GM12872 (cell line): Measurements from ENCODE around the gene AIFM3.

Experiments
- TF ChIP-seq, protein P1 (sequence below): IDR thresholded peaks from 3 replicates; pipeline ENCODE4 v1.5.1; 2011; ENCODE audit warnings: low read depth, mild to moderate bottlenecking, low read length, moderate library complexity; ENCODE audit not compliant: insufficient read depth

AIFM3 gene

GRCh38 chr22:20948989-20949388 is 18.1 kb upstream of the AIFM3 start:
- TF ChIP-seq, protein P1, sequence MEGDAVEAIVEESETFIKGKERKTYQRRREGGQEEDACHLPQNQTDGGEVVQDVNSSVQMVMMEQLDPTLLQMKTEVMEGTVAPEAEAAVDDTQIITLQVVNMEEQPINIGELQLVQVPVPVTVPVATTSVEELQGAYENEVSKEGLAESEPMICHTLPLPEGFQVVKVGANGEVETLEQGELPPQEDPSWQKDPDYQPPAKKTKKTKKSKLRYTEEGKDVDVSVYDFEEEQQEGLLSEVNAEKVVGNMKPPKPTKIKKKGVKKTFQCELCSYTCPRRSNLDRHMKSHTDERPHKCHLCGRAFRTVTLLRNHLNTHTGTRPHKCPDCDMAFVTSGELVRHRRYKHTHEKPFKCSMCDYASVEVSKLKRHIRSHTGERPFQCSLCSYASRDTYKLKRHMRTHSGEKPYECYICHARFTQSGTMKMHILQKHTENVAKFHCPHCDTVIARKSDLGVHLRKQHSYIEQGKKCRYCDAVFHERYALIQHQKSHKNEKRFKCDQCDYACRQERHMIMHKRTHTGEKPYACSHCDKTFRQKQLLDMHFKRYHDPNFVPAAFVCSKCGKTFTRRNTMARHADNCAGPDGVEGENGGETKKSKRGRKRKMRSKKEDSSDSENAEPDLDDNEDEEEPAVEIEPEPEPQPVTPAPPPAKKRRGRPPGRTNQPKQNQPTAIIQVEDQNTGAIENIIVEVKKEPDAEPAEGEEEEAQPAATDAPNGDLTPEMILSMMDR, result no peak

DNA sequence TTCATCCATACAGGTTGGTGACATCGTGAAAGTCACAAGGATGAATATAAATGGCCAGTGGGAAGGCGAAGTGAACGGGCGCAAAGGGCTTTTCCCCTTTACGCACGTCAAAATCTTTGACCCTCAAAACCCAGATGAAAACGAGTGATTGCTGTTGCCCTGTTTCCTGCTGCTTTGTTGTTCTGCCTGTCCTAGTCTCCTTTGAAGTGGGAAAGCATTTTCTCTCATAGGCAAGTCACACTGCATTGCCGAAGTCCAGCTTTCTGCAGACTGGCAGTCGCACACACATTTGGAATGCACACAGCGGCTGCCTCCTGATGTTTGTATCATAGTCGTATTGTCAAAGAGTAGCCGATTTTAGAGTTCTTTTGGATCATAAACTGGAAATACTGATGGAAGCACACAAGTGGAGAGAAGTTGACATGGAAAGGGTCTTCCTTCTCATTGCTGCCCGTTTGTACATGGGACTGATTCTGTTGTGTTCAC is 17.3 kb upstream of the AIFM3 start:
- TF ChIP-seq, protein P1, result no peak

DNA sequence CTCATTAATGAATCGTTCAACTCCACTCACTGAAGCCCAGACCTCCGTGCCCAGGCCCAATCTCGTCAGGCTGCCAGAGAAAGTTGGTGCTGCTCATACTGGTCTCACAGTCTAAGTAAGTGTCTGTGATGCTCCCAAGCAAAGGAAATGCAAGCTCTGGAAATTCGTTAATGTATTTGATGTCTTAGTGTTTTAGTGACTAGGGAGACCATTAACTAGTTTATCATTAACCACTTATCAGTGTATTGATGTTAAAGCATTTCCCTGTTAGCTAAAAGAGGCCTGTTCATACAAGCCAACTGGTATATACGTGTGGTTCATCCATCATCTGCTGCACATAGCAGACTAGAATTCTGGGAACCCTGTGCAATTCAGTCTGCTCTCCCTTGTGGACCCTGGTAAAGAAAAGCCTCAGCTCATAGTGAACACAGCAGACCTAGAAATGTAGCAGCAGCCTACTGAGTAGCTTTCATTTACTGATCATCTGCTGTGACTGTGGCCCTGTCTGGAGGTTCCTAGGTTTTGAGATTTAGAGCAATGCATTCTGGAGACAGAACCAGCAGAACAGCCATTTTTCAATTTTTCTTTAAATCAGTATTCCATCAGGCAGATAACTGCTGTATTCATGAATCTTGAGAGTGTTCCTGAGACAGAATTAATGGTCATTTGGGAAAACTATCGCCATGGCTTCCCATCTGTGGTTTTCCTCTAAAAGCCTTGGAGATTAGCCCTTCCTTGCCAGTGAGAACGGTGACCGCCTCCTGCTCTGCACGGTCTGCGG is 15.7 kb upstream of the AIFM3 start:
- TF ChIP-seq, protein P1, result no peak

DNA sequence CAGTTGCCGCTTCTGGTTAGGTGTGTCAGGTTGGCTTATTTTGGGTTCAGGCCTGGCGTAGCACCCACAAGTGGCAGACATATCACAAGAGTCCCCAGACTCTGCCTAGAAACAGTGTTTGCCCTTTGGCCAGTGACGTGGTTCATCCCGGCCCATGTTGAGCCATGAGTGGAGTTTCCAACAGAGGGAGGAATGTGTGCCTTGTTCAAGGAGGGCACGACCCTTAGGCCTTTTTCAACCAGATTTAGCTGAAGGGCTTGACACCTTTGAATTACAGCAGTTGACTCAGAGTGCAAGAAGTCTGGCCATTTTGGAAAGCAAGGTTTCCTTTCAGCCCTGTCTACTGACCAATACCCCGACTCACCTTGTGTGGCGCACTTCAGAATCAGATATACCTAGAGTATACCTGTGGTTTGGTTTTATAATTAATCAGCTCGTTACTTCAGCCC is 15.1 kb upstream of the AIFM3 start:
- TF ChIP-seq, protein P1, result no peak

DNA sequence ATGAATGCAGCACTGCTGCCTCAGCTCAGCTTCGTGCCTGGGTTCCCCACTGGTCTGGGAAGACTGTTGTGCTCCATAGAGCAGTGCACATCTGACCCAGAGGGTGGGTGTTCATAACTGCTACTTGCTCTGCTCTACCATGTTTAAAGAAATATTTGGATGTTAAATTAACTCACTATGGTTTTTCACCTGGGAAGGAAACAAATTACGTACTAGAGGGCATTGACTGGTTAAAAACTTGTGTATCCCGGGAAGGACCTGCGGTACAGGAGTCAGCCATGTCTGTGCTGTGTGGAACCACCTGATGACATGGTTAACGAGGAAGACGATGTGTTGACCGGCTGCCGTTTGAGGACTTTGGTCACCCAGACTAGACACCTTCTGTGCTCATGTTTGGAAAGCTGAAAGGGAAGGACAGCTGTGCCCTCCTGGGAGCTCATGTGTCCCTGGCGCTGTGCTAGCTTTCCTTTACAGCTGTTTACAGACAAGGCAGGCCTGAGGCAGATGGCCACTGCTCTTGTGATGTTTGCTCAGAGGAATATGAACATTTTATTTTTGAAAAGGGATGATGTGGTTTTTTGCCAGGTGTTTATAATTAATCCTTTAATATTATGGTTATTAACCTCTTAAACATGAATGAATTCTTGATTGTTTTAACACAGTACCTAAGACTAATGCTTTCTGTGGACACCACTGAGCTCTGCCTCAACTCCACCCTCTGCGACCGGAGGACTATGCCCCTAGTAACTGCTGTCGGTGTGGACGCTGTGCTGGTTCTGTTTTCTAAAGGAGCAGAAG is 14.3 kb upstream of the AIFM3 start:
- TF ChIP-seq, protein P1, result no peak

- TF ChIP-seq, protein P1, result no peak
These were observed 13.8 kb upstream of the AIFM3 start for GRCh38 chr22:20953342-20953608.

DNA sequence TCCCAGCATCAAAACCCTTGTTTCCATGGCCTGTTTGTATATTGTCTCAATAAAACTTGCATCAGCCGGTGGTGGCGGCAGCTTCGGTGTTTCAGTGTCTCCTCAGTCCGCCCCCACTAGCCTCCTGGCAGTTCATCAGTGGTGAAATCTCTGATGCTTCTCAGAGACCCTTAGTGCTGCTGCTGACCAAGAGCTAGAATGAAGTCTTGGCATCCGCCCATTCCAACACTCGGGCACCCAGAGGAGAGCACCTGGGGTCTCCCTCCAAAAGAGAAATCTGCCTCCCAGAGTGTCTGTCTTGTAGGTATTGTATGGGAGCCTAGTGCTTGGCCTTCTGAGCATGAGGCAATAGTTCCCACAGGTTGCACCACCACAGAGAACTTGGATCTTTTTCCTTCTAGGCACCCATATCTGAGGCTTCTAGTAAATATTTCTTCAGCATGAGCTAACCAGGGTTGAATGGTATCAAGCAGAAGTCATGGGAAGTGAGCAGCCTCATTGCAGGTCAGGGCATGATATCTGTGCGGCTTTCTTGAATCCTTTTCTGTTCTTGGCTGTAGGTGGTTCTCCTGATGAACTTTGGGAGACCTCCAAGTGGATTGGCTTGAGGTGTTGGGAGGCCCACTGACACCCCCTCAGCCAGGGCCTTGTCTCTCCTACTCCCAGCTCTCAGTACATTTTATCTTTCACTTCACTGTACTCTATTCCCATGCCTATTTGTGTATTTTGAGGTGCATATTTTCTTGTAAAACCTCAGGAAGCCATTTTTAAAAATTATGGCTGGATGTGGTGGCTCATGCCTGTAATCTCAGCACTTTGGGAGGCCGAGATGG is 13.2 kb upstream of the AIFM3 start:
- TF ChIP-seq, protein P1, result no peak
